MG63 (cell line): ENCODE results near the gene PTPRS. TPM values are rescaled to one million over a fixed set of nuclear protein-coding genes. Genes with fewer than 3 reads are reported as not detected.
"Not testable (repeated sequence)": the region's sequence is repeated elsewhere in the genome, so short reads cannot be mapped to it uniquely, and the experiment has no call there.

Experiments
- DNase-seq: peaks from one replicate; pipeline ENCODE4 v3.0.0-alpha.2; 2020
- H3K27me3 ChIP-seq: fragments of 250-450 bp; sonication (Bioruptor Pico); 2 replicates; pipeline ENCODE4 v1.5.1; 2020; ENCODE audit warnings: mild to moderate bottlenecking, moderate library complexity
- H3K36me3 ChIP-seq: fragments of 250-450 bp; sonication (Bioruptor Pico); 2 replicates; pipeline ENCODE4 v1.5.1; 2020; ENCODE audit warnings: mild to moderate bottlenecking, moderate library complexity
- H3K4me3 ChIP-seq: fragments of 250-450 bp; sonication (Bioruptor Pico); 2 replicates; pipeline ENCODE4 v1.5.1; 2020; ENCODE audit warnings: mild to moderate bottlenecking, moderate library complexity
- H3K9me3 ChIP-seq: fragments of 250-450 bp; sonication (Bioruptor Pico); 2 replicates; pipeline ENCODE4 v1.5.1; 2020; ENCODE audit warnings: mild to moderate bottlenecking, moderate library complexity
- total RNA-seq: library from RNA; depleted of rRNA; stranded (reverse); fragments of >200 nt; shearing (Covaris generic); gene quantifications from 2 replicates; pipeline ENCODE4 v1.2.3, GENCODE V29; 2014; ENCODE audit warnings: low replicate concordance

PTPRS gene
- total RNA-seq, 1 experiment from 2014 or later = 30.6 TPM

GRCh38 chr19:5339198-5339949 lies 1.2 kb downstream of the PTPRS start:
- DNase-seq = no peak
- H3K27me3 ChIP-seq = peaks cover 49% of the 10 kb centered on the region
- H3K36me3 ChIP-seq = no peaks in the 10 kb centered on the region
- H3K4me3 ChIP-seq = no peak overlapping the region
- H3K9me3 ChIP-seq = no peaks in the 10 kb centered on the region

- Histone ChIP-seq H3K9me3 (no peaks in the 10 kb centered on the region), H3K36me3 (no peaks in the 10 kb centered on the region), H3K4me3 (no peak overlapping the region), H3K27me3 (peaks cover 49% of the 10 kb centered on the region)
- DNase-seq = no peak
These were observed 1.9 kb downstream of the PTPRS start for GRCh38 chr19:5338656-5339197.

GRCh38 chr19:5337708-5338655 lies 2.6 kb downstream of the PTPRS start:
- Histone ChIP-seq H3K36me3 (no peaks in the 10 kb centered on the region), H3K4me3 (no peak overlapping the region), H3K9me3 (no peaks in the 10 kb centered on the region), H3K27me3 (peaks cover 49% of the 10 kb centered on the region)
- no peak for DNase-seq

GRCh38 chr19:5337126-5337525 lies 3.5 kb downstream of the PTPRS start:
- Histone ChIP-seq H3K9me3 (no peaks in the 10 kb centered on the region), H3K36me3 (no peaks in the 10 kb centered on the region), H3K4me3 (no peak overlapping the region), H3K27me3 (peaks cover 49% of the 10 kb centered on the region)
- DNase-seq = no peak

- Histone ChIP-seq H3K36me3 (no peaks in the 10 kb centered on the region), H3K9me3 (no peaks in the 10 kb centered on the region), H3K4me3 (no peak overlapping the region), H3K27me3 (peaks cover 49% of the 10 kb centered on the region)
- no peak for DNase-seq
These were observed 4.2 kb downstream of the PTPRS start for GRCh38 chr19:5336195-5336965.

- H3K9me3 ChIP-seq = no peaks in the 10 kb centered on the region
- no peak for DNase-seq
These were observed 5.0 kb downstream of the PTPRS start for GRCh38 chr19:5335593-5335992.

GRCh38 chr19:5334824-5335500 lies 5.7 kb downstream of the PTPRS start:
- Histone ChIP-seq H3K27me3 (peaks cover 49% of the 10 kb centered on the region), H3K9me3 (no peaks in the 10 kb centered on the region), H3K36me3 (no peaks in the 10 kb centered on the region), H3K4me3 (no peak overlapping the region)
- DNase-seq = no peak

More at GRCh38 chr19:5335593-5335992, 5.0 kb downstream of the PTPRS start:
- Histone ChIP-seq H3K27me3 (peaks cover 49% of the 10 kb centered on the region), H3K4me3 (no peak overlapping the region), H3K36me3 (no peaks in the 10 kb centered on the region)

- Histone ChIP-seq H3K4me3 (no peak overlapping the region), H3K36me3 (no peaks in the 10 kb centered on the region), H3K9me3 (no peaks in the 10 kb centered on the region), H3K27me3 (peaks cover 44% of the 10 kb centered on the region)
- no peak for DNase-seq
These were observed 6.3 kb downstream of the PTPRS start for GRCh38 chr19:5334366-5334739.

GRCh38 chr19:5333581-5334365 lies 6.8 kb downstream of the PTPRS start:
- Histone ChIP-seq H3K27me3 (peaks cover 38% of the 10 kb centered on the region), H3K9me3 (no peaks in the 10 kb centered on the region), H3K36me3 (no peaks in the 10 kb centered on the region), H3K4me3 (no peak overlapping the region)
- DNase-seq = no peak

- Histone ChIP-seq H3K9me3 (no peaks in the 10 kb centered on the region), H3K27me3 (peaks cover 27% of the 10 kb centered on the region), H3K4me3 (no peak overlapping the region), H3K36me3 (no peaks in the 10 kb centered on the region)
- no peak for DNase-seq
These were observed 8.1 kb downstream of the PTPRS start for GRCh38 chr19:5332501-5332900.

GRCh38 chr19:5331790-5332189 lies 8.8 kb downstream of the PTPRS start:
- Histone ChIP-seq H3K4me3 (no peak overlapping the region), H3K9me3 (no peaks in the 10 kb centered on the region), H3K36me3 (no peaks in the 10 kb centered on the region), H3K27me3 (peaks cover 20% of the 10 kb centered on the region)
- no peak for DNase-seq

GRCh38 chr19:5330307-5330720 lies 10.3 kb downstream of the PTPRS start:
- Histone ChIP-seq H3K27me3 (peaks cover 10% of the 10 kb centered on the region), H3K4me3 (no peak overlapping the region), H3K36me3 (no peaks in the 10 kb centered on the region), H3K9me3 (no peaks in the 10 kb centered on the region)
- DNase-seq = no peak

- Histone ChIP-seq H3K36me3 (no peaks in the 10 kb centered on the region), H3K4me3 (no peak overlapping the region), H3K27me3 (no peaks in the 10 kb centered on the region), H3K9me3 (no peaks in the 10 kb centered on the region)
- DNase-seq = no peak
These were observed 11.5 kb downstream of the PTPRS start for GRCh38 chr19:5329141-5329540.

GRCh38 chr19:5328407-5328806 lies 12.2 kb downstream of the PTPRS start:
- not testable (repeated sequence) for H3K9me3 ChIP-seq, DNase-seq, H3K4me3 ChIP-seq, H3K27me3 ChIP-seq, H3K36me3 ChIP-seq

- no peaks in the 10 kb centered on the region for H3K27me3 ChIP-seq
- H3K36me3 ChIP-seq = no peaks in the 10 kb centered on the region
- H3K4me3 ChIP-seq = no peak overlapping the region
- no peaks in the 10 kb centered on the region for H3K9me3 ChIP-seq
- DNase-seq = no peak
These were observed 13.5 kb downstream of the PTPRS start for GRCh38 chr19:5326986-5327623.
